HepG2 (cell line): ENCODE measurements around the gene SLC1A4.

ENCODE experiments used
- CTCF ChIP-seq: sonication (generic); formaldehyde crosslinking; IDR thresholded peaks from 2 replicates; pipeline ENCODE4 v1.5.0; 2020; ENCODE audit warnings: mild to moderate bottlenecking, missing genetic modification reagents, moderate library complexity
- EZH2 ChIP-seq: conservative IDR thresholded peaks from 2 replicates; pipeline ENCODE4 v1.6.1; 2012; ENCODE audit warnings: mild to moderate bottlenecking, low read depth, low read length, moderate library complexity
- HNF4G ChIP-seq, 2 experiments: sonication (generic) in 1 of 2; formaldehyde crosslinking in 1 of 2; IDR thresholded peaks; 2 replicates each; pipeline versions ENCODE4 v1.4.0 to v1.6.1; 2011 to 2020; ENCODE audit warnings: borderline replicate concordance in 2 of 2, low read depth in 2 of 2, mild to moderate bottlenecking in 2 of 2, low read length in 1 of 2, missing genetic modification reagents in 1 of 2, moderate library complexity in 1 of 2
- MAZ ChIP-seq, 2 experiments: sonication (generic) in 1 of 2; formaldehyde crosslinking in 1 of 2; IDR thresholded peaks; 2 replicates each; pipeline versions ENCODE4 v1.5.0 to v1.6.1; 2012 to 2020; ENCODE audit warnings: low read depth in 2 of 2, mild to moderate bottlenecking in 2 of 2, borderline replicate concordance in 1 of 2, improper control_type of control experiment in 1 of 2, low read length in 1 of 2, missing genetic modification reagents in 1 of 2, moderate library complexity in 1 of 2
- SALL2 ChIP-seq: sonication (generic); formaldehyde crosslinking; IDR thresholded peaks from 2 replicates; pipeline ENCODE4 v1.8.1; 2023; ENCODE audit warnings: mild to moderate bottlenecking, missing genetic modification reagents, inconsistent platforms
- ZNF24 ChIP-seq: fragments of 450-650 bp; IDR thresholded peaks from 2 replicates; pipeline ENCODE4 v1.6.1; 2017; ENCODE audit warnings: antibody characterized with exemption, mild to moderate bottlenecking

- TF ChIP-seq ZNF24, result no peak
- TF ChIP-seq HNF4G (IDR thresholded peaks at IDR 0.05; ENCODE audit: borderline replicate concordance, low read depth, low read length), result no peak
- TF ChIP-seq HNF4G (CRISPR knock-in tag; IDR thresholded peaks at IDR 0.05; ENCODE audit: borderline replicate concordance, low read depth), result no peak
- no peak for TF ChIP-seq MAZ (IDR thresholded peaks at IDR 0.05; ENCODE audit: borderline replicate concordance, low read depth, low read length)
- no peak for TF ChIP-seq MAZ (CRISPR knock-in tag; IDR thresholded peaks at IDR 0.05; ENCODE audit: low read depth)
- no peak for TF ChIP-seq SALL2 (CRISPR knock-in tag)
- no peak for TF ChIP-seq EZH2
- no peak for TF ChIP-seq CTCF (CRISPR knock-in tag)
Measured at GRCh38 chr2:65031341-65032018, 42.3 kb downstream of the SLC1A4 start.
